Stimulated activated CD4-positive, alpha-beta T cell treated with anti-CD3 and anti-CD28 coated beads, Interleukin-4, amount 100 ng/mL, for 4 hours (primary cell): Measurements from ENCODE around the gene IDI1.
"Not testable (repeated sequence)": the region's sequence is repeated elsewhere in the genome, so short reads cannot be mapped to it uniquely, and the experiment has no call there.

Source experiments
- DNase-seq, 2 experiments: peaks; one replicate each; pipeline ENCODE4 v3.0.0-alpha.2; 2020

IDI1 gene

DNA sequence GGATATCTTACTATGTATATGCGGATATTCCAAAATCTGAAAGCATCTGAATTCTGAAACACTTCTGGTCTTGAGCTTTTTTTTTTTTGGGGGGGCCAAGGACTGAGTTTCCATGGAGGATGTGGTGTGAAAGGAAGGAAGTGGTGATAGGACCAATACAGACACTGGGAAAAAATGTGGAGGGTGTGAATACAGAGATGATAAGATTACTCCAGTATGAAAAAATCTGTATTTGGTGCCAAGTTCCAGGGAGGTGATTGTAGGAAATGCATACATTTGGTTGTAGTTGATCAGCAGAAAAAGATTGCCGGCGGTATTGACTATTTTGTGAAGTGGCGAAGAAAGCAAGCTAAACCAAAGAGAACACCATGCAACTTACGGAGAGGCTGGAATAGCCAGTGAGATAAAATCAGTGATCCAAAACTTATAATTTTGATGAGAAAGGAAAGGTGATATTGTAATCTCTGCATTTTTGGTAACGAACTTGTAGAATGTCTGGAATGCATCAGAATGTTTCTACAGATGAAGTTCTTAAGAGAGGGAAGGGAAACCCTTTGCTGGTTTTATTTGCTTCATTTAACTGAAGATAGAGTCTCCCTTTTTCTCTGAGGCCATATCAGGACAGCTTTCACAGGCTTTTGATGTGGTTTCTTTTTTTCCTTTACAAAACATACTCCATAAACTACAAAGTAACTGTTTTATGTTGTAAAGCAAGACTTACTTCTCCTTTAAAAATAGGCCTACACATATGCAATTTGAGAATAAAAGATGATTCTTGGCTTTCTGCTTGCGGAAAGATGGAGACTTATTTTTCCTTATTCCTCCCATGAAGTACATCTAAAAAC is 13.2 kb upstream of the IDI1 start:
- DNase-seq = no peak

DNA sequence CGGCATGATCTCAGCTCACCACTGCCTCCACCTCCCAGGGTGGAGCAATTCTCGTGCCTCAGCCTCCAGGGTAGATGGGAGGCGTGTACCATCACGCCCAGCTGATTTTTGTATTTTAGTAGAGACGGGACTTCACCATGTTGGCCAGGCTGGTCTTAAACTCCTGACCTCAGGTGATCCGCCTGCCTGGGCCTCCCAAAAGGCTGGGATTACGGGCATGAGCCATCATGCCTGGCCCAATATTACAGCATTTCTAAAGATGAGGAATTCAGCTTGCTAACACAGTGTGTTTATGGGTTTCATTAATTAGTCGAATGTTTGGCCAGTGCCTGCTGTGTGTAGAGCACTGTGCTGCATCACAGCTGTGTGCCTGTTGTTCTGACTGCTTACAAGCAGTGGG is 11.0 kb upstream of the IDI1 start:
- DNase-seq = no peak

DNA sequence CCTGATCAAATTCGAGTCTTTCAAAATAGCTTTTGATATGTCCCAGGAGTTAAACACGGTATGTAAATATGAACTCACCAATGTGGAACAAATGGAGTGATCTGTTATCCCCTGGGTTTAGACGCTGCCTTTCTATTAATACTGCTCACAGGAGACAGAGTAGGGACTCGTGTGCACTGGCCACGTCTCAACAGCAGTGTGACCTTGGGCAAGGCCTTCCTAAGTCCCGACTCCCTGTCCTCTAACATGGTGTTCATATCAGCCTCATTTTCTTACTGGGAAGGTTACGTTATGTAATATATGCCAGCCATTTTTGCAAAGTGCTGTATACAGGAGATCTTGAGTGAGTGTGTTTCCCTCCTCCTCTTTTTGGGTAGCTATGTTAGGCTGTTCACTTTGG is 9.1 kb upstream of the IDI1 start:
- no peak for DNase-seq

DNA sequence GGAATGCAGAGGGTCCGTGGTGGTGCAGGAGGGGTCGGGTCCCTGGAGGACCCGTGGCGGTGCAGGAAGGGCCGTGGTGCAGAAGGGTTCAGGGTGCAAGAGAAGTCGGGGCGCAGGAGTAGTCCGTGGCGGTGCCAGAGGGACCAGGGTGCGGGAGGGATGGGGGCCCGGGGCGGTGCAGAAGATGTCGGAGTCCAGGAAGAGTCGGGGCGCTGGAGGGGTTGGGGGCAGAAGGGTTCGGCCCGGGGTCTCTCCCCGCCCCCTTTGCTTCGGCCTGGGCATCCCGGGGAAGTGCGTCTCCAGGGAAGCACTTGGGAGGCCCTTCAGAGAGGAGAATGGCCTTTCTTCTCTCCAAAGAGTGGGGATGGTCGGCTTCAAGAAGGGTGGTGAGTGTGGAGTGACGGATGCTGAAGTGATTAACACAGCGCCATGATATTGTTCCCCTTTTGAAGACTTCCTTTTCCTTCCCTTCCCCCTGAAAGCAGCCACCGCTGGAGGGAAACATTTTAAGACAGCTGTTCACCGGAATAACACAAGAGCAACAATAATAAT is 8.3 kb upstream of the IDI1 start:
- no peak for DNase-seq

DNA sequence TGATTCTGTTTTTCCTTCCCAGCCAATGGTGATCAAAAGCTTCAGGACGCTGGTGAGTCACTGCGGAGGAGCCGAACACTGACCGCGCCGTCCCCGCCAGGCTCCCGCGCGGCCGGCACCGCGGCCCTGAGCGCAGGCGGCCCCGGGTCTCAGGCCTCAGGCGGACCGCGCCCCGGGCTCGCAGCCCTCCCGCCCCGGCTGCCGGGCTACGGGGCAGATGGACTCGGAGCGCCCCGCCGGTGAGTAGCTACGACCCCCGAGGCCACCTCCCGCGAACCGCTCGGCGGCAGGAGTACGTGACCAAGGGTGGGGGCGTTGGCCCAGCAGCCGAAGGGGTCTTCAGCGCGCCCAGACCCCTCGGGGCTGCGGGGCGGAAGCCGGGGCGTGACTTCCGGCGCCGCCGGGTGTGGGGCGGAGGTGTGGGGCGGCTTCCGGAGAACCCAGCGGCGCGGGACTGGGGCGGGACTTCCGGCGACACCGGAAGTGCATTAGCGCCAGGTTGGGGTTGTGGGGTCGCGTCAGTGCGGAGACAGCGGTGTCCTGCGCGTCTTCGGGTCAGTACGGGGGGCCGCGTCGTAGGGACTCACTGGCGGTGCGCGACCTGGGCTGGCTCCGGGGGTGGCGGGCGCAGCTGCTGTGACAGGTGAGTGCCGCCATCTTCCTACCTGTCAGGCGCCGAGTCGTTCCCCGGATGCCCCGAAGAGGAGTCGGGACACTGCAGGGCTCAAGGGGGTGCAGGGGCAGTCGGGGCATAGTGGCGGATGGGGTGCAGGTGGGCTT is 7.6 kb upstream of the IDI1 start, which contains the start of gene WDR37:
WDR37 (plus strand) TSS at position 60 of the 780 bp plus-strand sequence. CDS start 15,771 bp downstream, outside the sequence.
- peak; percentile 82 to 91 for DNase-seq

DNA sequence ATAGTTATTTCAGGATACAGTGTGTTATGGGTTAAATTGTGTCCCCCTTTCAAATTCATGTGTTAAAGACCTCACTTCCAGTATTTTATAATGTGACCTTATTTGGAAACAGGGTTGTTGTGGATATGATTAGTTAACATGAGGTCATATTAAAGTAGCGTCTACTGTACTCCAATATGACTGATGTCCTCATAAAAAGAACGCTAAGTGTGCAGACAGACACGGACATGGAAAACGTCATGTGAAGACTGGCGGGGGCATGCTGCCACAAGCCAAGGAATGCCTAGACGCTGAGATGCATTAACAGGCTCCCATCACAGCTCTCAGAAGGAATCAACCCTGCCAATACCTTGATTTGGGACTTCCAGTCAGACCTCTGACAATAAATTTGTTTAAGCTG is 5.8 kb upstream of the IDI1 start:
- no peak for DNase-seq

DNA sequence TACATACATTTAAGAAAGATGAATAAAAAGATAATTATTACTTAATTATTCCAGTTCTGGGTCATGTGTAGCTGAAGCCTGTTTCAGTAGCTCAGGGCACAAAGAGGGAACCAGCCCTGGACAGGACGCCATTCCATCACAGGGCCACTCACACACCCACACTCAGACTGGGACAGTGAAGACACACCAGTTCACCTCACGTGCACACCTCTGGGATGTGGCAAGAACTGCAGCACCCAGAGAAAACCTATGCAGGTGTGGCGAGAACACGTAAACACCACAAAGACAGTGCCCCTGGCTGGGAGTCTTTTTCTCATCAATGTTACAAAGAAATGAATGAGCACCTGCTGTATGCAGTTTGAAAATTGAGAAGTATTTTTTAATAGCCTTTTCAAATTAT is 1.6 kb upstream of the IDI1 start:
- DNase-seq = no peak

DNA sequence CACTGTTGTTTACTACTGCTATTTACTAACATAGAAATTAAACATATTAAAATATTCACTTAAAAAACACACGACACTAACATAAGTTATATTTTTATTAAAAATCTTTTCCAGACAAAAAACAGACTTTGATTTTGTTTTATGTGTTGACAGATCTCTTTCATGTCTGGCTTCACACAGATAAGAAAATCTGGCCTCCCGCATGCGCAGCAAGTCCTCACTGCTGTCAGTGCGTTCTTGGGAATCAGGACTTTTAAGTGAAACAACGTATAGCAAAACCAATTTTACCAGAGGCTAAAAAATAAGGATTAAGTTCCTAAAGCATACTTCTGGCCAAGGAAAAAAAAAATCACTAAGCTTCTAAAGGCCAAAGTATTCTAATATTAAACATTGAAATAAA is 1.2 kb upstream of the IDI1 start:
- DNase-seq = no peak

DNA sequence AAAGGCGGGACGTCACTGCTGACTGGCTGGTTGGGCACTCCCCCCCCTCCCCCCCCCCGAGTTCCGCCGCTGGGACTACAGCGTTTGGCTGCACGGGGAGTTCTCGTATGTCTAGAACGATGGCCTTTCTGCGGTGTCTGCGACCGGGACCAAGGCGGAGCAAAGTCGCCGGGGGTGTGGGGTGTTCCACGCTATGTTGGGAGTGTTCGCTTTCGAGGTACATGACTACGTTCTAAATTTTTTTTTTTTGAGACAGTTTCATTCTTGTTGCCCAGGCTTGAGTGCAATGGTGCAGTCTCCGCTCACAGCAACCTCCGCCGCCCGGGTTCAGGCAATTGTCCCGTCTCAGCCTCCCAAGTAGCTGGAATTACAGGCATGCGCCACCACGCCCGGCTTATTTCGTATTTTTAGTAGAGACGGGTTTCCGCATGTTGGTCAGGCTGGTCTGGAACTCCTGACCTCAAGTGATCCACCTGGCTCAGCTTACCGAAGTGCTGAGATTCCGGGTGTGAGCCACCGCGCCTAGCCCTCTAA is 573 bp upstream of the IDI1 start:
- no peak for DNase-seq

DNA sequence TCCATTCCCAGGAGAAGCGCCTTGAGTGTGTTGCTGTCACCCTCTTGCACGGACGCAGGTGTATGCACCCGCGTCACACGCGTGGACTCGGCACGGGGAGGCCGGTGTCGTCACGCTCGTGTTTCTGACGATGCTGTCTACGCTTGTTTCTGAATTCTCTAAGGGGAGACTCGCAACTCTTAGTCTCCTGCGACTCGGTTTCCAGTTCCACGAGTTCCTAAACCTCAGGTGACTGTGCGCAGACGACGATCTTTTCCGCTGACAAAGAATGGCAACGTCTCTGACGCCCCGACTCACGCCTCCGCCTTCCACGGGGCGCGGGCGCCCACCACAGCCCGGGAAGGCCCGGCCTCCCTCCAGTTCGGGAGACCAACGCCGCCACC is 579 bp downstream of the IDI1 start:
- peak in 1 of 2 experiments; percentile 79 for DNase-seq

DNA sequence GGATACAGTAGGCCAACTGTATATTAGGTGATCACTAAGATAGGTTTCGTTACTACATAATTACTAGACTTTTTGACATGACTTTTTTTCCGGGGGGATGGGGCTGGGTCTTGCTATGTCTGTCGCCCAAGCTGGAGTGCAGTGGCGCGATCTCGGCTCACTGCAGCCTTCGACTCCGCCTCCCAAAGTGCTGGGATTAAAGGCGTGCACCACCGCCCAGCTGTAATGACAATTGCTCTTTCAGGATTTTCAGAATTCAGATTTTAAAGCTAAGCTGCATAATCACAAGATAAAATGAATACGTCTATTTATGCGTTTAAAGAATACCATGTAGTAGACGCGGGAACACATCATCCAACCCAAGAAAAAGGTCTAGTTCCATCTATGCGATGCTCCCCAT is 982 bp downstream of the IDI1 start:
- DNase-seq = no peak

DNA sequence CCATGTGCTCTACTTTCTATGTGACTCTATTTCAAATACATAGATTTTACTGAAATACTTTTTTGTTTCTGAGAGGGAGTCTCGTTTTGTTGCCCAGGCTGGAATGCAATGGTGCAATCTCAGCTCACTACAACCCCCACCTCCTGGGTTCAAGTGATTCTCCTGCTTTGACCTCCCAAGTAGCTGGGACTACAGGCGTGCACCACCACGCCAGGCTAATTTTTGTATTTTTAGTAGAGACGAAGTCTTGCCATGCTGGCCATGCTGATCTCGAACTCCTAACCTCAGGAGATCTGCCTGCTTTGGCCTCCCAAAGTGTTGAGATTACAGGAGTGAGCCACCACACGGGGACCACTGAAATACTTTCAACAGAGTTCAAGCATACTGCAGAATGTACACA is 3.5 kb downstream of the IDI1 start:
- no peak for DNase-seq

DNA sequence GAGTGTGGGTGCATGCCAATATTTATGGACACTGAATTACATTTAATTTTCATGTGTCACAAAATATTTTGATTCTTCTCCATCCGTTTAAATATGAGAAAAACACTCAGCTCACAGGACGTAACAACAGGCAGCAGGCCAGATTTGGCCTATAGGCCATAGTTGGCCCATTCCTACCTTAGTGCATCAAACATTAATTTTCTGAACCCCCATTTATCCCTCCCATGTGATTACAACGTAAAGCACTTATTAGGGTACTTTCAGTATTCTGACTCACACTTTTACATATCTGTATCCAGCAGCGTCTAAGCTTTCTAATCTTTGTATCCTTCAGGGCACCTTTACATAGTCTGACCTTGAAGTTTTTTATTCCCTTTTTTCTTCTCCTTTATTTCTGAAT is 4.0 kb downstream of the IDI1 start:
- no peak for DNase-seq

DNA sequence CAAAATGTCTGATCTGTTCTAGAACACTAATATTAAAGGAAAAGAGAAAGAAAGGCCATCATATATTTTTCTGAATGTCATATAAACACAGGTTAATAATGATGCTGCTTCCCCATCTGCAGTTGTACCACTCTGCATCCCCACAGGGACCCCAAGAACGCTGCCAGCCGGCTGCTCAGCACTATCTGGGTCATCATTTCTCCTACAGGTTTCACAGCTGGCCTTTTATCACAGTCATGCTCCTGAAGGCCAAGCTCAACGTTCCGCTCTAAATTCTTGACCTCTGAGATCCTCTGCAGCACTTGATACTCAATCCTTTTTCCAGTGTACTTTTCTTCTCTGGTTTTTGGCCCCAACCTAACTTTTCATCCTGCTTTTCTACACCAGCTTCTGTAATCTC is 4.8 kb downstream of the IDI1 start:
- no peak for DNase-seq

DNA sequence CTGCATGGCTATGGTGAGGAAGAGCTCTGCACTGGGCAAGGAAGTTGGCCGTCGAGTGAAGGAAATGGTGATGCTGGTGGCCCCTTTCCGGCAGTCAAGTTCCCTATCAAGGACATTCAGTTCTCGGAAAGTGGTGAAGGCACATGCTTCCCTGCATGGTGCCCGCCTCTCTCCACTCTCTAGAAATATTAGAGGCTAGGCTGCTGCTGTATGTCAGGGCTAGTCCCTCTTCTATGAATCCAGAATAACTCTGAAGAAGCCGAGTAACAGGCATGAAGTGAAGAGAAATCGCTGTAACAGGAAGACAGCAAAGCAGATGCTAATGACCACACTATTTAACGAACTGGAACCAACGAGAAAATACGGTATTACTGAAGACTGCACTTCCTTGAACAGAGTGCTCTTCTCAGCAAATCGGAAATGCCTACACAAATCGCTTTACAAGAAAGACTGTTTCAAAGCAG is 5.4 kb downstream of the IDI1 start:
- no peak for DNase-seq

DNA sequence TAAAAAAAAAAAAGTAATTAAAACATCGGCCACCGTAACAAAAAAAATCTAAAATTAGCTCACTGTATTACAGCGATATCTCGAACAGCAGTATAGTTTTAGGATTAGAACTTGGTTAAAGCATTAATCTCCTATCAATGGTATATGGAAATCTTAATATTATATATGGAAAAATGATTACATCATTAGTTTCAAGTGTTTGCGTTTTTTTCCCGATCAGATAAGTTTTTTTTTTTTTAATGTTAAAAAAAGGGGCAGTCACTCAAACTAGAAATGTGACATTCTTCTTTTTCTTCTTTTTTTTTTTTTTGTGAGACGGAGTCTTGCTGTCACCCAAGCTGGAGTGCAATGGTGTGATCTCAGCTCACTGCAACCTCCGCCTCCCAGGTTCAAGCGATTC is 7.4 kb downstream of the IDI1 start:
- DNase-seq = no peak

DNA sequence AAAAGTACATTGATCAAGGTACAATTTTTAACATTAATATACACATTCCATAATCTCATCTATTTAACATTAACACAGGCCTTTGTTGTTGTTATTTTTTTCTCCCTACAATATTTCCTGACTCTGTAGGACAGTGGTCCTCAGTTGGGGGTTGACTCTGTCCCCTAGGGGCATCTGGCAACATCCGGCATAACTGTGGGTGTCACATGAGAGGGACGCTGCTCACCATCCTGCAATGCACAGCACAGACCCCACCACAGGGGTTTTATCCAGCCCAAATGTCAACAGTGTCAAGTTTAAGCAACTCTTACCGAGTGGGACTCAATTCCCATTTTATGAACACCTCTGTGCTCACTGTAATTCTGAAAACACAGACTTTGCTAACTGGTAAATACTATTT is 8.8 kb downstream of the IDI1 start:
- no peak for DNase-seq

DNA sequence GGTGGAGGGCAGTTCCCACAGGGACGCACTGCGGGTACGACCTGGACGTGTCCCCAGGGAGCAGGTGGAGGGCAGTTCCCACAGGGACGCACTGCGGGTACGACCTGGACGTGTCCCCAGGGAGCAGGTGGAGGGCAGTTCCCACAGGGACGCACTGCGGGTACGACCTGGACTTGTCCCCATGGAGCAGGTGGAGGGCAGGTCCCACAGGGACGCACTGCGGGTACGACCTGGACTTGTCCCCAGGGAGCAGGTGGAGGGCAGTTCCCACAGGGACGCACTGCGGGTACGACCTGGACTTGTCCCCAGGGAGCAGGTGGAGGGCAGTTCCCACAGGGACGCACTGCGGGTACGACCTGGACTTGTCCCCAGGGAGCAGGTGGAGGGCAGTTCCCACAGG is 10.2 kb downstream of the IDI1 start:
- not testable (repeated sequence) for DNase-seq

DNA sequence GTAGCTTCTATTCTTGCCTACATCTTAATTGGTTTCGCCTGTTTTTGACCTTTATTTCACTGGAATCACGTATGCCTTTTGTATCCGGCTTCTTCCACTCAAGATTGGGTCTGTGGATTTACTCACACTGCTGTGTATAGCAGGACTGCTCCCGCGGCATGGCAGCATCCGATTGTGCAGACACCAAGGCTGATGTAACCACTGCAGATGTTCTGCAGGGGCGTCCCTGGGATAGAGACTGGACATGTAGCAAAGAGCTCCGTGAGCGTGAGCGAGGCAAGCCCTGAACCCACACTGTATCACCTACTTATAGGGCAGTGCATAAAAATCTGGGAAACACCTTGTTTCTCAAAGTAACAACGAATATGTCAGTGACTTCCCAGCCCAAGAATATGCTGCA is 11.8 kb downstream of the IDI1 start:
- no peak for DNase-seq

DNA sequence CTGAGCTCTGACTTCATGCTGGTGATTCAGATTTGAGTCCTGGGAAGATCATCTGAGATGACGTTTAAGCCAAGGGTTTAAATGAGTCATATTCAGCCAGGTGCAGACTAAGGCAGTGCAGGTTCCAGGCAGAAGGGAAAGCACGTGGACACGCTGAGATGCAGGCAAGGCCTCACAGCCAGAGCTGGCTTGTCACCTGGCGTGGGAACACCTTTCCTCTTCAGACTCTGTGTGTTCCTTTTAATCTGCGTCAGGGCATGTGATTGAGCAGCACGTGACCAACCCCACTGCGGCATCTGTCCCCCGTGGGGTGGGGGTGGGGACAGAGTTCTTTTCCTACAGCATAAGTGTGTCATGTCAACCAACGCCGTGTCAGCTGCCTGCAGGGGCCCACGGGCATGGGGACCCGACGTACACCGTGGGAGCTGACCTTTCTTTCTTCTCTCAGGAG is 12.6 kb downstream of the IDI1 start:
- peak in 1 of 2 experiments; percentile 49 for DNase-seq

DNA sequence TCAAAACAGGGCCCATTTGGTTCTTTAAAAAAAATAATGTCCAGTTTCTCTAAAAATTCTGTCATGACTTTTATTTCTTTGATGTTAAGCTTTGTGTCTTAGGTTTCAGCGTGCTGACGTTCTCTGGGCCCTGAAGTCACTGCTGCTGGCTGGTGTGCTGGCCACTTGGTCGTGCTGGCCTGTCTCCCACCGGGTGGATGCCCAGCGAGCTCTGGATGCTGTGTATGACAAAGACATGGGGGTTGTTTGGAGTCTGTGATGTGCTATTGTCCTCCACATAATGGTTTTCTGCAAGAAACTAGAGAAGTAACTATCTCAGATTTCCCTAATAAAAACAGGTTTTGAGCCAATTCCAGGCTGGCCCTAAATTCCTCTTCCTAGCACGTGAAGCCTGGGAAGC is 13.7 kb downstream of the IDI1 start:
- DNase-seq = no peak

DNA sequence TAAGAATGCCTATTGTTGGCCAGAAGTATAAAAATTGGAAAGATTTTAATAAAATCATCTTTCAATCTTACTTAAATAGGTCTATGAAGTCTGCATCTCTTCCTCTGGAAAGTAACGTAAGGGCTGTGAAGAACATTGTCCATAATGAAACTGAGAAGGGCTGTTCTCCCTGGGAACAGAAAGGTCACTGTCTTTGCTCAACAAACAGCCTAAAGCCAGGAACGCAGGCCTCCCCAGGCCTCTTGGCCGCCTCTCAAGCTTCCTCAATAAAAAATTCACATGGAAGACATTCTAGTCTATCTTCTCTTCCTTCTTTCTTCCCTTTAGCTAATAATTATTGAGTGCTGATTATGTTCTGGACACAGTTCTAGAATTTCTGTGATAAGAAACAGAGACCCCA is 14.2 kb downstream of the IDI1 start:
- DNase-seq = no peak

DNA sequence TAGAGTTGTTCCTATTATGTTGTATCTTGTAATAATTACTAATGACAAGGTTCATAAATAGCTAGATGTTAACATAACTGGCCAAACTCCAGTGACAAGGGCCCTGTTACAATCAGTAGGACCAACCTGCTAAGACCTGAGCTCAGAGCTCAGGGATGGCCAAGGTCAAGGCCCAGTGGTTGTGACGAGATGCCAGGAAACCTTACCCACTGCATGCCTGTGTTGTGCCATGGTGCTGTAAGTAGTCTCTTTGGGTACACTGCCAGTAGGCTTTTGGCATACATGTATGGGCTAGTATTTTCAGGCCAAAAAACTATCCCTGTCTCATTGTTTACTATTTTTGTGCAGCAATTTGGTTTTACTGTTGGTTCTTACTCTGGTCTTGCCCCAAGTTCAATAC is 15.3 kb downstream of the IDI1 start:
- no peak for DNase-seq

DNA sequence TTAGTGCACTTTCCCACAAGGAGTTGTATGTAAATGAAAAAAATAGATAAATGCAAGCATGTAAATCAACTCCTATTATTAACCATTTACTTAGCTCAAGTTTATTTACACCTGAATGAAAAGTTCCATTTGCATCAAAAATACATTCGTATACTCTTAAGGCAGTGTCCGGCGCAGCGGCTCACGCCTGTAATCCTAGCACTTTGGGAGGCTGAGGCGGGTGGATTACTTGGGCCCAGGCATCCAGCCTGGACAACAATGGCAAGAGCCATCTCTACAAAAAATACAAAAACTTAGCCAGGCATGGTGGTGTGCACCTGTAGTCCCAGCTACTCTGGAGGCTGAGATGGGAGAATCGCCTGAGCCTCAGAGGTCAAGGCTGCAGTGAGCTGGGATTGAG is 19.1 kb downstream of the IDI1 start:
- DNase-seq = no peak
